Ishikawa (cell line): Measurements from ENCODE around the gene SCFD2.

Experiments
- CEBPB ChIP-seq: IDR thresholded peaks from 2 replicates; pipeline ENCODE4 v1.6.1; 2012
- NFIC ChIP-seq: IDR thresholded peaks from 2 replicates; pipeline ENCODE4 v1.6.1; 2012
- REST ChIP-seq: IDR thresholded peaks from 2 replicates; pipeline ENCODE4 v1.6.1; 2012; ENCODE audit warnings: low read depth, mild to moderate bottlenecking

- TF ChIP-seq NFIC (no peak), REST (no peak), CEBPB (no peak)
Observed at GRCh38 chr4:52861879-52862616, 503.8 kb downstream of the SCFD2 start, which contains the start of gene RASL11B.
